Stimulated activated CD4-positive, alpha-beta T cell treated with anti-CD3 and anti-CD28 coated beads, Interleukin-2, amount 100 ng/mL, for 24 hours (primary cell): ENCODE measurements around the gene UBAP2L.

ENCODE experiments used
- DNase-seq, 2 donors: peaks; one replicate each; pipeline ENCODE4 v3.0.0-alpha.2; 2020

Gene UBAP2L

DNA sequence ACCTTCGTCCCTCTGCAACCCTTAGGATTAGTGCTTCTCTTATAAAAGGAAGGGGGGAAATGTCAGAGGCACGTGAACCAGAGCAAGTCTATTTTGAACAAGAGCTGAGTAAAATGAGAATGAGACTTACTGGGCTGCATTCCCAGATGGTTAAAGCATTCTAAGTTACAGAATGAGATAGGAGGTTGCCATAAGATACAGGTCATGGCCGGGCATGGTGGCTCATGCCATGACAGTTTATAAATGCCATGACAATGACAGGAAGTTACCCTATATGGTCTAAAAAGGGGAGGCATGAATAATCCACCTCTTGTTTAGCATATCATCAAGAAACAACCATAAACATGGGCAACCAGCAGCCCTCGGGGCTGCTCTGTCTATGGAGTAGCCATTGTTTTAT, 97.6 kb downstream of the UBAP2L start:
- DNase-seq, result no peak
